Measurements from ENCODE around the gene ADCY9.
A peak's percentile ranks its signal among the peaks of the same experiment; 100 is the strongest.
"Not testable (repeated sequence)": the region's sequence is repeated elsewhere in the genome, so short reads cannot be mapped to it uniquely, and the experiment has no call there.

Gene ADCY9

DNA sequence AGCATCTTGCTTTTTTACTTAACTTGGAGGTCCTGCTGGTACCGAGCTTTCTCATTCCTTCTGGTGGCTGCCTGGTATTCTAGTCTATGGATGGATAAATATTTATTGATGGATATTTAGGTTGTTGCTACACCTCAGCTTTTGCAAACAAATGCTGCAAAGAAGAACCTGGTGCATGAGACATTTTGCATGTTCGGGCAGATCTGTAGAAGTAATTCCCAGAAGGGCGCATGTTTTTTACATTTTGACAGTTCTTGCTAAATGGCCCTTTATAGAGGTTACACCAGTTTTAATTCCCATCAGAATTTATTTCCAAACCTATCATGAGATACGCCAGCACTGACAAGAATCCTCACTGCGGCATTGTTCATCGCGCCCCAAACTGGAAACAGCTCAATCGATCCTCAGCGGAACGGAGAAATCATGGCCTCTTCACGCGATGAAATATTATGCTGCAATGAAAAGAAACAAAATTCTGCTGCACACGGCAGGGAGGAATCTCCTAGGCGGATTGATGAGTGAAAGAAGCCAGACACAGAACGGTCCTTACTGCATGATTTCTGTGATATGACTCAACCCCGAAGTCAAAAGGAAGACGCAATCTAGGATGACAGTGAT, 167.8 kb downstream of the ADCY9 start:
- DNase-seq: no peak

DNA sequence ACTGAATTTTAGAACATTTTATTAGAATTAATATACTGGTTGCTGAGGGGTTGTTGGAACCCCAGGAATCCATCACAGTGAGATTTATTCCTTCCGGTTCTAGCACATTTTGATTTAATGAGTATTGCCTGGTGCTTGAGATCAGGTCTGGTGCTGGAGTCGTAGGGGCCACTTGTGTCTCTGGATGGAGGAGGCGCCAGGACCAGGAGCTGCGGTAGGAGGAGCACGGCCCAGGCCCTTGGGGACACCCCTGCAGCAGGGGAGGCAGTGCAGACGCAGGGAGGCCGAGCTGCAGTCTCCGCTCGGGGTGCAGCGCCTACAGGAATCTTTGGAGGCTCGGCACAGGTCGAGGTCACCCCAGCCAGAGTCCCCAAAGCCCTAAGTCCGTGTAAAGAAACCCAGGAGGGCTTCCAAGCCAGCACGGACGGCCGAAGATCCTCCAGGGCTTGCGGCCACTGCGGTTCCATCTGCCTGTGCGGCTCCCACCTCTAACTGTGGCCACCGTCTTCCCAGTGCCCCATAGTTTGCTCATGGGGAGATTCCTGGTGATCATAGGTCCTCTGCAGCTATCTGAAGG, 169.6 kb downstream of the ADCY9 start:
- no peak for DNase-seq

DNA sequence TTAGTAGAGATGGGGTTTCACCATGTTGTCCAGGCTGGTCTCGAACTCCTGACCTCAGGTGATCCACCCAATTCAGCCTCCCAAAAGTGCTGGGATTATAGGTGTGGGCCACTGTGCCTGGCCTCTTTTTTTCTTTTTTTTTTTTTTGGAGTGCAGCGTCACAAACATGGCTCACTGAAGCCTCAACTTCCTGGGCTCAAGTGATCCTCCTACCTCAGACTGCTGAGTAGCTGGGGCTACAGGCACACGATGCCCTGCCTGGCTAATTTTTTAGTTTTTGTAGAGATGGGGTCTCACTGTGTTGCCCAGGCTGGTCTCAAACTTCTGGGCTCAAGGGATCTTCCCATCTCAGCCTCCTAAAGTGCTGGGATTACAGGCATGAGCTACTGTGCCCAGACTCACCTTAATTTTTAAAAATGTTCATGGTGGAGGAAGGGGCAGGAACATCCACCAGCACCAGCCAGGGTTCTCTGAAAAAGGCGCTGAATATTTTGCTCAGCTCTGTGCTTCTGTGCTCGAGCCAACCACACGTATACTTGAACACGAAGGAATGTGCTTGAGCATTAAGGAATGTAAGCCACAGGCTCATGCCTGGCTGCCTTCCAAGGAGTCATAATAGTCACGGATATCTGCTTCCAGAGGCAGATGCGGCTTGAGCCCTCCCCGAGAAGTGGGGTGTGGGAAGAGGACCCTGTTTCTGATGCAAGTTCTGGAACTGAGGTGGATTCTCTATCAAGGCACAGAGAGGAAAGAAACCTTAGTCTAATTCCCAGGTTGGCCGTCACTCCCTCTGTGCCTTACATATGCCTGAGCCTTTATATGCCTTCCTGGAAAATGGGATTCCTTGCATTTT, 170.3 kb downstream of the ADCY9 start:
- no peak for DNase-seq

DNA sequence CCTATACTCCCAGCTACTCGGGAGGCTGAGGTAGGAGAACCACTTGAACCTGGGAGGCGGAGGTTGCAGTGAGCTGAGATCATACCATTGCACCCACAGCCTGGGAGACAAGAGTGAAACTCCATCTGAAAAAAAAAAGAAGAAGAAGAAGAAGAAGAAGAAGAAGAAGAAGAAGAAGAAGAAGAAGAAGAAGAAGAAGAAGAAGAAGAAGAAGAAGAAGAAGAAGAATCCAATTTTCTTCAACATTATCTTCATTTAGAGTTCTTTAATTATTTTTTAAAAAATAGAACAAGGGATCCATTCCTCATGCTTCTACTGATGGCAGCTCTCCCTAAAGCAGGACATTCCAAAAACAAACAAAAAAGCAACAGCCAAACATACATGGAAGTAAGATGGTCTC, 171.8 kb downstream of the ADCY9 start:
- DNase-seq: not testable (repeated sequence)

DNA sequence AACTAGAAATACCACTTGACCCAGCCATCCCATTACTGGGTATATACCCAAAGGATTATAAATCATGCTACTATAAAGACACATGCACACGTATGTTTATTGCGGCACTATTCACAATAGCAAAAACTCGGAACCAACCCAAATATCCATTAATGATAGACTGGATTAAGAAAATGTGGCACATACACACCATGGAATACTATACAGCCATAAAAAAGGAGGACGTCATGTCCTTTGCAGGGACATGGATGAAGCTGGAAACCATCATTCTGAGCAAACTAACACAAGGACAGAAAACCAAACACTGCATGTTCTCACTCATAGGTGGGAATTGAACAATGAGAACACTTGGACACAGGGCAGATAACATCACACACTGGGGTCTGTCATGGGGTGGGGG, 174.1 kb downstream of the ADCY9 start:
- not testable (repeated sequence) for DNase-seq

DNA sequence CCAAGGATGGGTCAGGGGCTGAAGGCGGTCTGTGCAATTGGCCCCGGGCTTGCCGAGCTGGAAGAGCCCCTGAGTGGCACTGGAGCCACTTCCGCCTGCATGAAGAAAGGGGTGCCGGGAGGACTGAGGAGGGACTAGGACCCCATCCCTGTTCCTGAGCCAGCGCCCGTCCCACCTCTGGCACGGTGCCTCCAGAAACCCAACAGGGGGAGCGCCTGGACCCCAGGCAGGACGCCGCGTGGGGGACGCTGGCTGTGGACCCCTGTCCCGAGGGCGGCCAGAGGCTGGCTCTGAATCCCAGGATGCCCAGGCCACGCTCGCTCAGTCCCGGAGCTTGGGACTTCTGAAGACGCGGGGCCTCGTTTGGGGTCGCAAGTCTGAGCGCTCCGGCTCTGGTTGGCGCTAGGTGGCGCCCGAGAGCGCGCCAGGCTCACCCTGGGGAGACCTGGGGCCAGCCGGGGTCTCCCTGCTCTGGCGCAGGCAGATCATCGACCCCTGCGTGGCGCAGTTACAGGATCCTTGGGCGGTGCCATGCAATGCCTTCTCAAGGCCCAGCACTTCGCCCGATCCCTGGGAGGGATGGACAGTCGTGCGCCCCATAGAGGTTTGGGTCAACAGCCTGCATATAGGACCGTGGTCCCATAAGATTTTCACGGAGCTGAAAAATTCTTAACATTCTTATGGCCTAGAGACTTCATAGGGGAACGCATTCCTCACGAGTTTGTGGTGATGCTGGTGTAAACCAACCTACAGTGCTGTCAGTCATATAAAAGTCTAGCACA, 177.2 kb downstream of the ADCY9 start:
- peak; percentile 91 for DNase-seq

DNA sequence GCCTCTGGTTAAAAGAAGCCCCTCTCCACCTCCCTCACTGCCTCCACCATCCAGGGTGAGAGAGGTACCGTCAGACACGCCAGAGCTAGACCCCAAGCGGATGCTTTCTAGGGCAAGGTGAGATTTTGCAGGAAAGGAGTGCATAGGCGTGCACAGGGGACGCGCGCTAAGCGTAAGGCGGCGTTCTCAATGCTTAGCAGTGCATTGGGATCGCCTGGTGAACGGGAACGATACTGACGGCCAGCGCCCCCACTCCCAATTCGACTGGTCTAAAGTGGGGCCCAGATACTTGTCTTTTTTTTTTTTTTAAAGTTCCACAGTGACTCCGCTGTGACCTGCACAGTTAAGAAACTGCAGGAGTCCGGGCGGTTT, 177.8 kb downstream of the ADCY9 start:
- DNase-seq: no peak

DNA sequence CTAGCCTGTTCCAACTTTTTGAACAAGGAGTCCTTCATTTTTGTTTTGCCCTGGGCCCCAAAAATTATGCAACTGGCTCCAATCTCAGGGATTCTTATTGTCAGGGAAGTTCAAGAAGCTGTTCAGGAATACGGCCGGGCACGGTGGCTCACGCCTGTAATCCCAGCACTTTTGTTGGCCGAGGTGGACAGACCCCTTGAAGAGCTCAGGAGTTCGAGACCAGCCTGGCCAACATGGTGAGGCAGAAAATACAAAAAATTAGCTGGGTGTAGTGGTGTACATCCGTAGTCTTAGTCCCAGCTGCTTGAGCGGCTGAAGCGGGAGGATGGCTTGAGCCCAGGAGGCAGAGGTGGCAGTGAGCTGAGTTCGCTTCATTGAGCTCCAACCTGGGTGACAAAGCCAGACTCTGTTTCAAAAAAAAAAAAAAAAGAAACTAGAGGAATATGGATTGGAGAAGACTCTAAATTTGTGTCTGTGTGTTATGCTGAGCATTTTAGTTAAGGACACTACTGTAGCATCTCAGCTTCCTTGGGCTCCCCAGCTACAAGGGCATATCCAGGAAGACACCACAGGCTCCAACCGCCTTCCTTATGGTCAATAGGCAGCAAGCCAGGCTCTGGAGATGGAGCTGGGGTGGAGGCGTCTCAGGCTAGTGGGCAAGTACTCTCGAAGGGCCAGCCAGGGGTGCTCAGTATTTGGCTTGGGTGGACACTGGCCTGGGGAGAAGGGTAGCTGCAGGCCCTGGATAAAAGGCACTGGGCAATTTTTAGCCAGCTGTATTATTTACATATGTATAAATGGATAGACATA, 179.0 kb downstream of the ADCY9 start:
- no peak for DNase-seq

DNA sequence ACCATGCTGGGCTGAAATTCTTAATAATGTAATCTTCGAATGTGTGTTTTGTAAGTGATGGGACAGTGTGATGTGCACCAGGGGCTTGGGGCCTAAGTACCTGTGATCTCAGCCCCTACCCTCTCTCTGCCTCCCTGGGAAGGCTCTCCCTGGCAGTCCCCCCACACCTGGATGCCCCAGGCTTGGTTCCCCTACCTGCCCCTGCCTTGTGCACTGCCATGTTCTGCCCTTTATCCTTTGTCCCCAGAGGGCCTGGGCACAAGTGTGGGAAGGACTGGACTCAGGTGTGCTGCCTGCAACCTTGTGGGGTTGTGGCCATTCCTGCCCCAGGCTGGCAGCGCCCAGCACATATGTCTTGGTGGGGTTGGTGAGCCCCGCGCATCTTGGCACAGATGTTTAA, 180.3 kb downstream of the ADCY9 start:
- no peak for DNase-seq

DNA sequence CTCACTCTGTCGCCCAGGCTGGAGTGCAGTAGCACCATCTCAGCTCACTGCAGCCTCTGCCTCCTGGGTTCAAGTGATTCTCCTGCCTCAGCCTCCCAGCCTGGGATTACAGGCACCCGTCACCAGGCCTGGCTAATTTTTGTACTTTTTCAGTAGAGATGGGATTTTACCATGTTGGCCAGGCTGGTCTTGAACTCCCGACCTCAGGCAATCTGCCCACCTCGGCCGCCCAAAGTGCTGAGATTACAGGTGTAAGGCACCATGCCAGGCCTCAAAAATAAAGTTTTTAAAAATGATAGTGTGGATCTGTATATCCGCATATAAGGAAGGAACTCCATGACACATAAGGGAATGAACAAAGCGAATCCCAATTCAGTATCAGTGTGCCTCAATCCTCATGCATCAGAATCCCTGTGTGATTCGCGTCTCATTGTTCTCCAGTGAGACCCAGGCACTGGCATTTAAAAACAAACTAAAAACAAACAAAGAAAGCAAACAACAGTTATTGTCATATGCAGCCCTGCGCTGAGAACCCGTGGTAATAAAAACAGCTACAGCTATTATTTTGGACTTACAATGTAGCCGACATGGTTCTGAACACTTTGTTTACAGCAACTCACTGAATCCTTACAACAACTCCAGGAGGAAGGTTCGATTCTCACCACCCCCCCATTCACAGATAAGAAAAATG, 181.6 kb downstream of the ADCY9 start:
- DNase-seq: no peak

DNA sequence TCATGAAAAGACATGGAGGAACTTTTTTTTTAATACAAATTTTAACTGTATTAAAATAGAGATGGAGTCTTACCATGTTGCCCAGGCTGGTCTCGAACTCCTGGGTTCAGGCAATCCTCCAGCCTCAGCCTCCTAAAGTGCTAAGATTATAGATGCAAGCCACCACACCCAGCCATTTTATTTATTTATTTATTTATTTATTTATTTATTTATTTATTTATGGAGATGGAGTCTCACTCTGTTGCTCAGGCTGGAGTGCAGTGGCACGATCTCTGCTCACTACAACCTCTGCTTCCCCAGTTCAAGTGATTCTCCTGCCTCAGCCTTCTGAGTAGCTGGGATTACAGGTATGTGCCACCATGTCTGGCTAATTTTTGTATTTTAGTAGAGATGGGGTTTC, 189.1 kb downstream of the ADCY9 start:
- not testable (repeated sequence) for DNase-seq

DNA sequence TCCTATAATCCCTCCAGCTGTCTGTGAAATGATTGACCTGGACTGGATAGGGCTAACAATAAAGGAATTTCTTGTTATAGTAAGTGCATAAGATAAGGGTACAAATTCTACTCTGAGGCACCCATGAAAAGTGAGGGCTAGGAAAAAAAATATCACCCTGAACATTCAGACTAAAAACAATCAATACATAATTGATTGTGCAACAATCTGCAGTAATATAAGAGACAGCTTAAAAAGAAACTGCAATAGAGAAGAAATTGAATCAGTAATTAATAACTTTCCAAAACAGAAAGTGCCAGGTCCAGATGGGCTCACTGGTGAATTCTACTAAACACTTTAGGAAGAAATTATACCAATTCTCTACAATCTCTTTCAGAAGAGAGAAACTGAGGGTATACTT, 191.5 kb downstream of the ADCY9 start:
- DNase-seq: no peak

DNA sequence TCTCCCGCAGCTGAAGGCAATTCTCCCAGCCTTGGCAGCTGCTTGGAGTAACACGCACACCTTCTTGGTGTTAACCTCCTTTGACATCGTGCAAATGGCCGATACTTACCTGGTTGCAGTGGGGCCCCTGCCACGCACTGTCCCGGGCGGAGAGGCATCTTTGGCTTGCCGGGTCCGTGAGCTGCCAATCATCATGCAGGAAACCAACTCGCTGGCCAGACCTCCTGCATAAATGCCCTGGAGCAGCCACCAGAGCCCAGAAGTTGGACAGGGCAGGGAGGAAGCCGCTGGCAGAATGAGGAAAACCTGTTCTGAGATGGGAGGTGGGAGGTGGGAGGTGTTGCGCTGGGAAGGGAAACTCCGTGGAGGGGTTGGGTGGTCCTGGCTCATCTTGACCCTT, 194.0 kb downstream of the ADCY9 start:
- no peak for DNase-seq

DNA sequence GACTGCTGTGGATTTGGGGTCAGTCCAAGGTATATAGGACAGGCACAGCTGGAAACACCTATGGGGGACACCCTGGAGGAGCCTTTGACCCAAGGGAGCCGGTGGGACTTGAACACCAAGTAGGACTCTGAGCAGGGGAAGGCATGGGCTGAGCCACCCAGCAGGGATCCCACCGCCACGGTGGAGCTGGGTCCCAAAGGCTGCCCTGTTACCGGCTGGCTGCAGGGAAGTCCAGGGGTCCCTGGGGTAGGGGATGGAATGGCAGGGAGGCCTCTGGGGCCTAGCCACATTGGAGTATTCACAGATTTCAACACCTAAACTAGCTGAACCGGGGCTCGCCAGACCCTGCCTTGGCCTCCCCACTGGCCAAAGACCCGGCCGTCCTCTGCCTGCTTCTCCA, 196.0 kb downstream of the ADCY9 start:
- no peak for DNase-seq

DNA sequence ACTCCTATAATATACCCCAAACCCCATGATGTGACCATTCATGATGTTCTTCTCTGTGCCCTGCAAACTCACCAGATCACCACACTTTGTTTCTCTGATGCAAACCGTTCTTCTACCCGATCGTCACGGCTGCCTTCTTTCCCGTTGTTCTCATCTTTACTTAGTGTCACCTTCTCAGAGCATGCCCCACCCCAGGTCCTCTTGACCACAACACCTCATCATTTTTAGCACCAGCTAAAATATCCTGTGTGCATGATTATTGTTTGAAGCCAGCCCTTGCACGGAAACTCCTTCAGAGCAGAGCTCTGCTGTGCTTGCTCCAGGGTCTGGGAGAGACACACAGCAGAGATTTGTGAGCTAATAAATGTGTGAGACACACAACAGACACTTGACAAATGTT, 196.8 kb downstream of the ADCY9 start:
- DNase-seq: no peak

DNA sequence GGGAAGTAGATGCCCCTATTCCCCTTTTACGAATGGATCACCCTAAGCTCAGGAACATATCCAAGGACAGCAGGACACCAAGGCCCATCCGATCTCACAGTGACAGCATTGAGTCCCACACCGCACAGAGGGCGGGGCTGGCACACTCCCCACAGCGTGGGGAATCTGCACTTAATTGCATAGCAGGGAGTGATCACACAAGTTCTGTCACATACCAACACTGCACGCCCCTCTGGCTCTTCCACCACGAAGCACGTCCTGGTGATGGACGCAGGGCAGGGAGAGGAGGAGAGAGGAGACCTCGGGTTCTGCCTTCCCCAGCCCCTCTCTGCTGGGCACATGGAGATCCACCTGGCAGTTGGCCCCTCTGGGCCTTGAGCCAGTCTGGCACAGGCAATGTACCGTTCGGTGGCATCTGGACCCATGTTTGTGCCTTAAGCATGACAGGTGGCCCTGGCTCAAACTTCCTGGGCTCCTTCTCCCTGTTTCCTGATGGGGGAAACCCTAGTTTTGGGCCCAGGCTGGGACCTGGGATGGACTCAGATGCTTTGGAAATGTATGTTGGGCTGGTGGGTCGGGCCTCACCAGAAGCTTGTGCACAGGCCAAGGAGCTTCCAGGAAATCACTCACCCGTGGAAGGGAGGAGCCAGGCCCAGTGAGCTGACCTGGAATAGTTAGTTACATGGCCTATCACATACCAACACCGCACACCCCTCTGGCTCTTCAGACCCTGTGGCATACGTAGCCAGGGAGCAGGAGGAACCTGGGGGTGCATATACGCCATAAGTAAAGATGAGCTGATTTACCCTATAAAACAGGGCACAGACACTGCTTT, 200.6 kb downstream of the ADCY9 start:
- no peak for DNase-seq

DNA sequence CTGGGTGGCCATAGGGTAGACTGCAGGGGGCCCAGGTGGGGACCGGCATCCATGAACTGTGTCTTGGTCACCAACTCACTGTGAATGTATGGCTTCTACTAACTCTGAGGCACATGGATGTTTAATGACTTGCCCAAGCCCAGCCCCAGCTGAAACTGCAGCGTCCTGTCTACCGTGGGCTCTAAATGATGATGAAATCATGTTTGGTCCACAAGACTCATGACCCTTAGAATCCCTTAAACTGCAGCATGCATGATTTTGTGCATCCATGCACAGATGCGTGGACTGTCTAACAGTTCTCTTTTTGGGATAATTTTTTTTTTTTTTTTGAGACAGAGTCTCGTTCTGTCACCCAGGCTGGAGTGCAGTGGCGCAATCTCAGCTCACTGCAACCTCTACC, 203.3 kb downstream of the ADCY9 start:
- DNase-seq: no peak
